ENCODE results near the gene RIPOR2. TPM values are rescaled to one million over a fixed set of nuclear protein-coding genes. Genes with fewer than 3 reads are reported as not detected.
A peak's percentile ranks its signal among the peaks of the same experiment; 100 is the strongest.

Gene RIPOR2
- polyA plus RNA-seq, 4 donors: 1.0 to 3.1 (median 1.7) TPM

DNA sequence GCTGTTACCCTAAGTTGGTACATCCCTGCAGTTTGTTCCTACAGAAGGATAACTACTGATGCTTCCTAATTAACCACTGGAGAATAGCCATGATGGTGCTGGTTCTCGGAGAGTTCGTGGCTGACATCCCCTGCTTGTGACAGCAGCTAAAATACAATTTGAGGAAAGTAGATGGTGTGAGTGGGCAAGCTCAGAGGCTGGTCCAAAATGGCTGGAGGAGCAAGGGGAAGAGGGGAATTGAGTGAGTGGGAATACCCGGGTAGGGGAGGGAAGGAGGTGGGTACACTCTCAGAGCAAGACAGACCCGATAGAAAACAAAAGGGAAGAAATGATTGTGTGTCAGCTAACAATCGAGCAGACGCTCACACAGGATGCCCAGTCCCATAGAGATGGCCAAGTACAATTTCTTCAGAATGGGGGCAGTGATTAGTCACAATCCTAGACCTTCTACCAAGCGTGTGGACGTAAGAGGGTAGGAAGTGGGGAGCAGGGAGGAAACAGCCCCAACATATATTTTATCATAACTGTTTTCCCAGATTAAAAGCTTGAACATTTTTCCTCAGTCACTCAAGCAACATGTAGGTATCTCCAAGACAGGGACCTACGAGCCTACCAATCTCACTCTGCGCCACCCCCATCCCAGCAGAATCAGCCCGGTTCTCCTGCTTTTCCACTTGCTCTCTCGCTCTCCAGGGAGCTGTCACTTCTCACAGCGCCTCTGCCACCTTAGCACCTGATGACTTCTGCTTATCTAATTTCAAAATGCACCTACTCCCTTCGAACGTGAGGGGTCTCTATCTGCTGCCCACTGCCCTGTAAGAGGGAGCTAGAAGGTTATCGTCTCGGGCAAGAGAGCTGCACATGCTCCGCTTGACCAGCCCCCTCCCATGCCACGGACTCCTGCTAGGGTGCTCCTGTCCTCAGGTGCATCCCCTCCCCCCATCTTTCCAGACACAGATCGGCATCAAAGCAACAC, 26.2 kb downstream of the RIPOR2 start:
- FAIRE-seq (no peak), DNase-seq (no peak)
- no peak overlapping the region for H3K27ac ChIP-seq (ENCODE audit: low read depth in 1 of 3, low read length in 2 of 3)
- no peaks in the 10 kb centered on the region for H3K36me3 ChIP-seq (ENCODE audit: control insufficient read depth in 3 of 3, insufficient read depth in 2 of 3, low read depth in 1 of 3, low read length in 3 of 3)
- 39 to 48% (median 43%) methylated on average over 20 of the region's 20 CpGs for whole genome bisulfite sequencing, 3 donors
- H3K4me1 ChIP-seq (ENCODE audit: control insufficient read depth in 3 of 3, insufficient read depth in 2 of 3, low read depth in 1 of 3, low read length in 2 of 3): peaks cover 0 to 16% (median 4%) of the 10 kb centered on the region in 3 donors
- H3K9me3 ChIP-seq (ENCODE audit: control insufficient read depth in 2 of 2, insufficient read depth in 1 of 2, low read depth in 1 of 2, low read length in 1 of 2): no peaks in the 10 kb centered on the region
- H3K27me3 ChIP-seq (ENCODE audit: control insufficient read depth in 3 of 3, insufficient read depth in 3 of 3, low read length in 3 of 3): peaks cover 0 to 51% (median 3%) of the 10 kb centered on the region in 3 donors
- H3K4me3 ChIP-seq (ENCODE audit: low read depth in 1 of 3, low read length in 3 of 3): peak overlapping the region in 1 of 3 donors; percentile 48

DNA sequence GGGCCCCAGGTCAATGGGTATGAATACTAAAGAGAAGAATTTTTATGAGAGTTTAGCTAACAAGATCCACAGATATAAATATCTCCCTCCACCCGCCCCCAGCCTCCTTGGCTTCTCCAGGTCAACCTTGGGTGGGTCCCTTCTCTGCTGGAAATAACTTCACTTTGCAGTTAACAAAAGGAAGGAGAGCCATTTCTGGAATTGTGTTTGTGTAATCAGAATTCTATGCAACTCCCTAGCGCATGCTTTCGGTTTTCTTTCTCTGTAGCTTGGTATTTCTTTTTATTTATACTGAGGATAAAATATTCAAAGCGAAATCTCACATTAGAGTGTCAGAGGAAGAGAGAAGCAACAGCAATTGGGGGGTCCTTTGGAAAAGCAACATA, 27.1 kb downstream of the RIPOR2 start:
- peaks cover 0 to 3% of the 10 kb centered on the region in 2 donors for H3K9me3 ChIP-seq (ENCODE audit: control insufficient read depth in 2 of 2, insufficient read depth in 1 of 2, low read depth in 1 of 2, low read length in 1 of 2)
- WGBS, 3 donors: 48 to 64% (median 59%) methylated on average over 4 of the region's 4 CpGs
- peaks cover 0 to 57% (median 3%) of the 10 kb centered on the region in 3 donors for H3K27me3 ChIP-seq (ENCODE audit: control insufficient read depth in 3 of 3, insufficient read depth in 3 of 3, low read length in 3 of 3)
- H3K4me1 ChIP-seq (ENCODE audit: control insufficient read depth in 3 of 3, insufficient read depth in 2 of 3, low read depth in 1 of 3, low read length in 2 of 3): peaks cover 0 to 16% (median 4%) of the 10 kb centered on the region in 3 donors
- H3K27ac ChIP-seq (ENCODE audit: low read depth in 1 of 3, low read length in 2 of 3): no peak overlapping the region
- H3K36me3 ChIP-seq (ENCODE audit: control insufficient read depth in 3 of 3, insufficient read depth in 2 of 3, low read depth in 1 of 3, low read length in 3 of 3): no peaks in the 10 kb centered on the region
- H3K4me3 ChIP-seq (ENCODE audit: low read depth in 1 of 3, low read length in 3 of 3): no peak overlapping the region
- FAIRE-seq: no peak
- no peak for DNase-seq

DNA sequence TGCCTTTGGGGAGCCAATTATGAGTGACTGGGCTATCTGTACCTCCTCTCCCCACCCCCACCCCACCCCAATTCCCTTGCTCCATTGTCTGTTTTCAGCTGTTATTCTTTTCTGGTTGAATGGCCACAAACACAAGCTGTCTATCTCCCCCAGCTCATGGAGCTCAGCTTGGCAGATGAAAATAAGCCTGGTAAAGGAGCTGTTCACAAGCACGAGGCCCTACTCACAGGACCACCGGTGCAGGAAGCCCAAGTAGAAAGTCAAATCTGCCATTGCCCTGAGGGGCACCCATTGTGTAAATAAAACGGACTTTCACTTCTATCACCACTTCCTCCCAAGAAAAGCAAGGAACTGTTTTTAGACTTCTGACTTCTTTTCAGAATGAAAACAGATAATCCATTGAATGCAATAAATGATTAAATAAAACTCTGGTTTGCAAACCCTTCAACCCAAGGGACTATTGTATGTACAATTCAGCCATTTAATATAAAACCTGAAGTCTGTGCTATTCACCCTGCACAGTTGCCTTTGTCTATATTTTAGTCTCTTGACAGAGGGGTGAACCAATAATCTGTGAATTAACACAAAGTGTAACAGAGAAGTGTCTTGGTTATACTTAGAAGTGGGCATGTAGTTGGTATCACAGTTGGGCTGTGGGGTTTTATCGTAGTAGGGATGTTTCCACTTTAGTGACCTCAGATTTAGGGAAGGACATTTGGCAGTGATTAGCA, 27.7 kb downstream of the RIPOR2 start:
- no peak for FAIRE-seq
- H3K4me1 ChIP-seq (ENCODE audit: control insufficient read depth in 3 of 3, insufficient read depth in 2 of 3, low read depth in 1 of 3, low read length in 2 of 3): peaks cover 0 to 16% (median 4%) of the 10 kb centered on the region in 3 donors
- H3K36me3 ChIP-seq (ENCODE audit: control insufficient read depth in 3 of 3, insufficient read depth in 2 of 3, low read depth in 1 of 3, low read length in 3 of 3): no peaks in the 10 kb centered on the region
- H3K4me3 ChIP-seq (ENCODE audit: low read depth in 1 of 3, low read length in 3 of 3): no peak overlapping the region
- H3K27ac ChIP-seq (ENCODE audit: low read depth in 1 of 3, low read length in 2 of 3): no peak overlapping the region
- WGBS, 3 donors: 34 to 52% (median 47%) methylated on average over 4 of the region's 4 CpGs
- peaks cover 0 to 3% of the 10 kb centered on the region in 2 donors for H3K9me3 ChIP-seq (ENCODE audit: control insufficient read depth in 2 of 2, insufficient read depth in 1 of 2, low read depth in 1 of 2, low read length in 1 of 2)
- H3K27me3 ChIP-seq (ENCODE audit: control insufficient read depth in 3 of 3, insufficient read depth in 3 of 3, low read length in 3 of 3): peaks cover 0 to 53% (median 3%) of the 10 kb centered on the region in 3 donors
- no peak for DNase-seq

DNA sequence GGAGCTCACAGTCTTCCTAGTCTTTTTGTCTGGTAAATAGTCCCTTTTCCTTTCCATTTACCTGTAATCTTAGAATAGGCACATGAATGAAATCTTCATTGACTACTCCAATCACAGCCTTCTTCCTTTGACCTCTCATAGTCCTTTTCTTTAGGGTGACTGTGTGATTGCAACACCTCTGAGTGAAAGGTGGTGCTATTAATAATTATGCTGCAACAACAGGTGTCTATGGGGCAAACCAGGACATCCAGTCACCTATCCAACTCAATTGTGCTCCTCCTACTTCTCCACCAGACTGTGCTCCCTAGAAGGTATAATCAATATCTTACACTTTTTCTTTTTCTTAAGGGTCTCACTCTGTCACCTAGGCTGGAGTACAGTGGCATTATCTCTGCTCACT, 29.4 kb downstream of the RIPOR2 start:
- no peaks in the 10 kb centered on the region for H3K36me3 ChIP-seq (ENCODE audit: control insufficient read depth in 3 of 3, insufficient read depth in 2 of 3, low read depth in 1 of 3, low read length in 3 of 3)
- DNase-seq (peak in 1 of 2 donors; percentile 31), FAIRE-seq (no peak)
- peaks cover 0 to 36% (median 3%) of the 10 kb centered on the region in 3 donors for H3K27me3 ChIP-seq (ENCODE audit: control insufficient read depth in 3 of 3, insufficient read depth in 3 of 3, low read length in 3 of 3)
- H3K9me3 ChIP-seq (ENCODE audit: control insufficient read depth in 2 of 2, insufficient read depth in 1 of 2, low read depth in 1 of 2, low read length in 1 of 2): peaks cover 0 to 7% of the 10 kb centered on the region in 2 donors
- H3K4me1 ChIP-seq (ENCODE audit: control insufficient read depth in 3 of 3, insufficient read depth in 2 of 3, low read depth in 1 of 3, low read length in 2 of 3): peaks cover 0 to 9% (median 4%) of the 10 kb centered on the region in 3 donors
- no peak overlapping the region for H3K4me3 ChIP-seq (ENCODE audit: low read depth in 1 of 3, low read length in 3 of 3)
- no peak overlapping the region for H3K27ac ChIP-seq (ENCODE audit: low read depth in 1 of 3, low read length in 2 of 3)

DNA sequence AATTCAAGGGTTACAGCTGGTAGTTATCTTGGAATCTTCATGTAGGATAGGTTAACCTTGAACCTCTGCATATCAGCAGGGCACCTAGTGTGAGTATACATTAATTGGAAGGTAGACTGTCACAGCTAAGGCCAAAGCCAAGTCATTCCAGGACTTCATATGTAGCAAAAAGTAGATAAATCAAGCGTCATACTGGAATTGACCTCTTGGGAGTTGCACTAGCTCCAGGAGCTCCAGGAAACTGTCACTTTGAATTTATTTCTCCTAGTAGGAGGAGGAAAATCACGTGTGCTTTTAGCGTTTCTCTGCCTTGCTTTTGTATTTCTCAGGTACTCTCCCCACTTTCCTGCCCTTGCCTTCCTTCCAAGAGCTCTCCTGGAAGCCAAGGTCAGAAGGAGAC, 30.3 kb downstream of the RIPOR2 start:
- H3K4me1 ChIP-seq (ENCODE audit: control insufficient read depth in 3 of 3, insufficient read depth in 2 of 3, low read depth in 1 of 3, low read length in 2 of 3): peaks cover 0 to 4% (median 4%) of the 10 kb centered on the region in 3 donors
- DNase-seq (no peak), FAIRE-seq (no peak)
- H3K27ac ChIP-seq (ENCODE audit: low read depth in 1 of 3, low read length in 2 of 3): no peak overlapping the region
- peaks cover 0 to 29% (median 3%) of the 10 kb centered on the region in 3 donors for H3K27me3 ChIP-seq (ENCODE audit: control insufficient read depth in 3 of 3, insufficient read depth in 3 of 3, low read length in 3 of 3)
- no peak overlapping the region for H3K4me3 ChIP-seq (ENCODE audit: low read depth in 1 of 3, low read length in 3 of 3)
- peaks cover 0 to 7% of the 10 kb centered on the region in 2 donors for H3K9me3 ChIP-seq (ENCODE audit: control insufficient read depth in 2 of 2, insufficient read depth in 1 of 2, low read depth in 1 of 2, low read length in 1 of 2)
- H3K36me3 ChIP-seq (ENCODE audit: control insufficient read depth in 3 of 3, insufficient read depth in 2 of 3, low read depth in 1 of 3, low read length in 3 of 3): no peaks in the 10 kb centered on the region
- WGBS, 3 donors: 57 to 62% (median 58%) methylated on average over 3 of the region's 3 CpGs

DNA sequence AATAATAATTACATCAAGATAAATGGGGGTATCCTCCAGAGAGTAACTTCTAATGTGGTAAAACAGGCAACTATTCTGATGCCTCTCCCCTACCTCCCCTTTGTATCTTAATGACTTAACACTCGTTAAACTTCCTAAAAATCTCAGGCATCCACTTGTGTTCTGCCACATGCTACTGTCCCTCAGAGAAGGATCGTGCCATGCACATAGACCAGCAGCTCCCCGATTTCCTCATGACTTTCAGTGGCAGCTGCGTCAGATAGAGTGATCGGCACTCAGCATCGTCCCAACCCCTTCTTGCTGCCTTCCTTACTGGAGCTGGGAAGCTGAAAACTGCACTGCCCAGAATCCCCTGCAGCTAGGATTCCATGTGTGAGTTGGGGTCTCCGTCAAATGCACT, 32.1 kb downstream of the RIPOR2 start:
- peaks cover 0 to 4% (median 0%) of the 10 kb centered on the region in 3 donors for H3K4me1 ChIP-seq (ENCODE audit: control insufficient read depth in 3 of 3, insufficient read depth in 2 of 3, low read depth in 1 of 3, low read length in 2 of 3)
- no peak overlapping the region for H3K4me3 ChIP-seq (ENCODE audit: low read depth in 1 of 3, low read length in 3 of 3)
- FAIRE-seq (no peak), DNase-seq (no peak)
- no peaks in the 10 kb centered on the region for H3K36me3 ChIP-seq (ENCODE audit: control insufficient read depth in 3 of 3, insufficient read depth in 2 of 3, low read depth in 1 of 3, low read length in 3 of 3)
- WGBS, 3 donors: 93 to 95% (median 94%) methylated on average over 7 of the region's 7 CpGs
- peaks cover 0 to 7% of the 10 kb centered on the region in 2 donors for H3K9me3 ChIP-seq (ENCODE audit: control insufficient read depth in 2 of 2, insufficient read depth in 1 of 2, low read depth in 1 of 2, low read length in 1 of 2)
- H3K27ac ChIP-seq (ENCODE audit: low read depth in 1 of 3, low read length in 2 of 3): no peak overlapping the region
- H3K27me3 ChIP-seq (ENCODE audit: control insufficient read depth in 3 of 3, insufficient read depth in 3 of 3, low read length in 3 of 3): peaks cover 0 to 11% (median 0%) of the 10 kb centered on the region in 3 donors

DNA sequence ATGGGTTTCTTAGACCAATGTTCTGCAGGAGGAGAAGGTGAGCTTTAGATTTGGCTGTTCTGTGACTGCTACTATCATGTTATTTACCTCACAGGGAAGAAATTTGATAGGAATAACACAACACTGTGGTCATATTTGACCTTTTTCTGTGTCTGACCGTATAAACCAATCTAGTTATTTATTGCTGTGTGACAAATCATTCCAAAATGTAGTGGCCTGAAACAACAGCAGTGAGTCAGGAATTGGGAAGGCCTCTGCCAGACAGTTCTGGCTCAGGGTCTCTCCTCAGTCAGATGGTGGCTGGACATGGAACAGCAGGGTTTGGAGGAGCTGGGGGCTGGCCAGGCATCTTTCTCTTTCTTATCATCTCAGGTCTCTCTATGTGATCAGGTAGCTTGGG, 33.0 kb downstream of the RIPOR2 start:
- Histone ChIP-seq H3K4me1 (ENCODE audit: control insufficient read depth in 3 of 3, insufficient read depth in 2 of 3, low read depth in 1 of 3, low read length in 2 of 3) (no peaks in the 10 kb centered on the region), H3K27ac (ENCODE audit: low read depth in 1 of 3, low read length in 2 of 3) (no peak overlapping the region), H3K4me3 (ENCODE audit: low read depth in 1 of 3, low read length in 3 of 3) (no peak overlapping the region), H3K27me3 (ENCODE audit: control insufficient read depth in 3 of 3, insufficient read depth in 3 of 3, low read length in 3 of 3) (peaks cover 0 to 11% (median 0%) of the 10 kb centered on the region in 3 donors), H3K9me3 (ENCODE audit: control insufficient read depth in 2 of 2, insufficient read depth in 1 of 2, low read depth in 1 of 2, low read length in 1 of 2) (peaks cover 0 to 7% of the 10 kb centered on the region in 2 donors), H3K36me3 (ENCODE audit: control insufficient read depth in 3 of 3, insufficient read depth in 2 of 3, low read depth in 1 of 3, low read length in 3 of 3) (no peaks in the 10 kb centered on the region)
- DNase-seq (no peak), FAIRE-seq (no peak)
- 62 to 77% (median 66%) methylated on average over 1 of the region's 1 CpG for WGBS, 3 donors

DNA sequence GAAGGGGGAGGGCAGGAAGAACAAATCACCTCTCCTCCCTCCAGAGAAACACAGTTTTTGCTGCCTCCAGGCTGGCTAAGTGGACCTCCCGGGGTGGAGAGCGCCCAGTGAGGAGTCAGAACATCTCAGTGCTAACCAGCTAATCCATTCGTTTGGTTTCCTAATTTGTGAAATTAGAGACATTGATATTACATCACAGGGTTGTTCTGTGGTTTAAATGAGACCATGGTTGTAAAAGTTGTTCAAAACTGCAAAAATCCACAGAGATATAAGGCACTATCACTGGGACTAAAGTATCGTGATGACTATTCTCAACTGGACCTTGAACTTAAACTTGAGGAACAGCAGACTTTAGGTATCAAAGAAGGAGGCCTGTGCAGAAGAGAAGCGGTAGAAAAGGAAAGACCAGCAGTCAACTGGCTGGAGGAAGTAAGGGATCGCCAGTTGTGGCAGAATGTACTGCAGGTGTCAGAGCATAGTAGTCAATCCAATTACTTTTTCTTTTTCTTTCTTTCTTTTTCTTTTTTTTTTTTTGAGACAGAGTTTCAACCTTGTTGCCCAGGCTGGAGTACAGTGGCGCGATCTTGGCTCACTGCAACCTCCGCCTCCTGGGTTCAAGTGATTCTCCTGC, 33.9 kb downstream of the RIPOR2 start:
- Histone ChIP-seq H3K27me3 (ENCODE audit: control insufficient read depth in 3 of 3, insufficient read depth in 3 of 3, low read length in 3 of 3) (peaks cover 0 to 11% (median 0%) of the 10 kb centered on the region in 3 donors), H3K9me3 (ENCODE audit: control insufficient read depth in 2 of 2, insufficient read depth in 1 of 2, low read depth in 1 of 2, low read length in 1 of 2) (peaks cover 0 to 7% of the 10 kb centered on the region in 2 donors), H3K4me3 (ENCODE audit: low read depth in 1 of 3, low read length in 3 of 3) (no peak overlapping the region), H3K4me1 (ENCODE audit: control insufficient read depth in 3 of 3, insufficient read depth in 2 of 3, low read depth in 1 of 3, low read length in 2 of 3) (no peaks in the 10 kb centered on the region), H3K36me3 (ENCODE audit: control insufficient read depth in 3 of 3, insufficient read depth in 2 of 3, low read depth in 1 of 3, low read length in 3 of 3) (no peaks in the 10 kb centered on the region), H3K27ac (ENCODE audit: low read depth in 1 of 3, low read length in 2 of 3) (no peak overlapping the region)
- no peak for FAIRE-seq
- 82 to 86% (median 85%) methylated on average over 9 of the region's 9 CpGs for WGBS, 3 donors
- DNase-seq: no peak
